Suppressor macrophage (primary cell): Measurements from ENCODE around the gene PTPRD.

Experiments
- DNase-seq, 4 experiments: peaks; one replicate each; pipeline ENCODE4 v3.0.0-alpha.2; 2020 to 2022

PTPRD gene

DNA sequence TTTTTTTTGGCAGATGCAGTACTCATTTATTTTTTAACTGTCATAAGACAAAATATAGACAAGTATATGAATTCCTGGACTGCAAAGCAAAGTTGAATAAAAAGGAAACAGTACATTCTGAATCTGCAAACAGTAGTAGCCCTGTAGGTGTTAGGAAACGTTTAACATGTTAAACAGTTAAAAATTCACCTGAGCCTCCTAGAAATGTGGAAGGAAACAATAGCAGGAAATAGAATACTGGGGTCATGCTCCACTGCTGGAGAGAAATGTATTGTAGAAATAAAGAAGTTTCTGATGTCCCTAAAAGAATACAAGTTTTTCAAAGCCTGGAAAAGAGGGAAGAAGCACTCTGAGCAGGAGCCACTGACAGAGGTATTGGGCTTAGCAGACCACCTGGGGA is 866.0 kb downstream of the PTPRD start:
- DNase-seq, result no peak

DNA sequence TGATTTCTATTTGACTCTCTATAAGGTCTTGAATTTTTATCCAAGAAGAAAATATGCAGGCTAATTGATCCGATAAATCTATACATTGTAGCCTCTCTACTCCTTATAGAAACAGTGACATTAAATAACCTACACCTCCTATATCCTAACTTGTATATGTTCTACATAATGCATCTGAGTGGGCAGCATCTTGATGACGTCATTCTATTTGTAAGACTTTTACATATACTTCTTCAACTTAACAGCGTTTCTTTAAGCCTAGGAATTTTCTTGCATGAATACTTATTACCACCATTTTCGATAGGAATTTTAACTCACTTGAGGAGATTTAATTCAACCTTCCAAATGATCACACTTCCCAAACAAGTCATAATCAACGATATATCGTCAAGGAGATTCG is 869.0 kb downstream of the PTPRD start:
- no peak for DNase-seq

DNA sequence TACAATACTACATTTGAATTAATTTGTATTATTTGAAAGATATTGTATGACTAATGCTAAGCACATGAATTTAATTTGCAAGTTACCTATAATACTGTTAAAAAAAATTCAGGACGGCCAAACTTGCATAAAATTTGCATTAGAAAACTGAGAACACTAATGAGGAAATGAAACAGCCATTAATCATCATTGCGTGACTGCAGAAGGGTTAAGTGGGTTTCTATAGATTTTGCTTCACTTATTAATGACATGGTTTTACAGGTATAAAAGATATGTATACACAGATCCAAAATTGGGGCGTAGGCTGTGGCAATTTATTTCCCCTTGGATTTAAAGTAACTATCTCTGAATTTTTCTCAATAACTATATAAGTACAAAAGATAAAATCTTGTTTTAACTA is 882.6 kb downstream of the PTPRD start:
- no peak for DNase-seq

DNA sequence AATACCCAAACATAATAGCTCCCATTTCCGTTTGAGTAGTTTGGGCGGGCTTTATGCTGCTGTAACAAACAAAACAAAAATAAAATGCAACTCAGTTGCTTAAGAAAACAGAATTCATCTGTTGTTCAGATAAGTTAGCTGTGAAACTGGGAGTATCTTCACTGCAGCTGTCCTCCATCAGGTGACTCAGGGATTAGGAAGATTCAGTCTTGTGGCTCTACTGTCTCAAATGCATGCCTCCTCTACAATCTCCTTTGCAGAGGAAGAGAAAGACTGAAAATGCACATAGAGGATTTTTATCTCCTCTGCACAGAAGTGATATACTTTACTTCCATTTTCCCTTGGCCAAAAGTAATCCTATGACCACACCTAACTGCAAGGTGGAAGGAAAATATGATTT is 883.7 kb downstream of the PTPRD start:
- no peak for DNase-seq

DNA sequence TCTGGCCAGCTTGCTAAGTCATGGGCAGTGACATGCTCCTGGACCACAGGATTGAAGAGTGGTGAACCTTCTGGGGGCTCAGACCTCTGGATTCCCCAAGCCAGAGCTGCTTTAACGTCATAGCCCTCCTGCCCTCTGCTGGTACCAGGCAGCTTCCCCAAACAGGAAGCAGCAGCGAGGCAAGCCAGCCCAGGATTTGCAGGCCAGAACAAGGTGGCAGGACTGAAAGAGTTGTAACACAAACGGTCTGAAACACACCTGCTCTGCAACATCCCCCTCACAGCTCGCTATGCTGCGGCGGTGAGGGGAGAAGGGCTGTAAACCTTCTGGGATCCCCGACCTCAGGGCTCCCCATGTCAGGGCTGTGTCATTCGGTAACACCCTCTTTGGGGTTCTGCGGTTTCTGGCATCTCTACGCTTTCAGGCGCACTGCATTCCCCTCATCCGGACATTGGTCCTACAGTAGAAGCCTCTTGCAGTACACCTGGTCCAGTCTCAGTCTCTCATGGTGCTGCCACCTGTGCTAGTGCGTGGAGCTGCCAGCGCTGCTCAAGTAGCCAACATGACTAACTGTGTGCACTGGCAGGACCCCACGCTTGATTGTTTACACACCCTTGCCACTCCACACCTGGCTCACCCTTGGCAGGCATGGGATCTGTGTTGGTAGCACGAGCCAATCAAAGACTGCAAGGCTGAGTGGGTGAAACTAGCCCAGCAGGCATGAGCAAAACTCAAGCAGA is 893.3 kb downstream of the PTPRD start:
- no peak for DNase-seq

DNA sequence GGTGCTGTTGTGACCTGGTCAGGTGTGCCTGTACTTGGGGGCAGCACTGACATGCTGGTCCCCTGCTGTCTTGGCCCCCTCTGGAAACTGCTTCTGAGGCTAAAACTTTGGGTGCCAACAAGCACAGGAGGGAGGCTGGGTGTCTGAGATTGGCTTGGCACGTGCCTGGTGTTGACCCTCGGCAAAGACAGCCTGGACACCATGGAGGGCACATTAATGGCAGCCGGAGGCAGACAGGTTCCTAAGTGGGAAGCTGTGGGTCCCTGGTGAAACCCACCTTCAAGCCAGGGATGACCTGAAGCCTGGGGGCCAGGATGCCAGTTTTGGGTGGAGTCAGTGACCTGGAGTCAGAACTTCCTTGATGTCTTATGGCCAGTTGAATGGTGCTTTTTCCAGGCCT is 894.1 kb downstream of the PTPRD start:
- no peak for DNase-seq

DNA sequence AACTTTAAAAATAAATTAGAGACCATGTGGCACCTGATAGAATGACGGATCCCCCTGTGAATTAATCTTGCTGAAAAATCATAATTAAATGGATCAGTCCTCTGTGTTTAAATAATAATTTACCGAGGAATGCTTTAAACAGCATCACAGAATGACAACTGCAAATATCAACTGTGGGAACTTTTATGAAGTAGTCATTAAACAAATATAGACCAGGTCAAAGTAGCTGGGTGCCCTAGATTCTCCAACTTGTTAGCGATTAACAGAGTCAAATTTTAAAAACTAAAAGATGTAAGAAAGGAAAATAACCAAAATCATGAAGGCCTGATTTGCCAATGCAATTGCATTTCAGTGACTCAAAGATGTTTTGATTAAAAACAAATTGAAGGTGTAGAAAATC is 933.4 kb downstream of the PTPRD start:
- no peak for DNase-seq

DNA sequence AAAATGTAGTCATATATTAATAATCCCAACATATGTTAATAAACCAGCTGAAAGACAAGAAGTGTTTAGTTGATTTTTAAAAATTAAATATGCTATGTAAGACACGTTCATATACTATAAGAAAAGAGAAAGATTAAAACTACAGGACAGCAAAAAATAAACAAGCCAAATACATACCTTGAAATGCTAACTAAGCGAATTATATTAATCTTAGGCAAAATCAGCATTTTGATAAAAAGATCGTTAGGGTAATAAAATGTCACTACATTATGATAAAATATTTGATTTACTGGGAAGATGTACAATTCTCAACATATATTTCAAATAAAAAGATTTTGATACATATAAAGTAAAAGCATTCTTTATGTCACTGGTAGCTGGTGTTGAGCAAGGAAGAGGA is 938.3 kb downstream of the PTPRD start:
- DNase-seq, result no peak

DNA sequence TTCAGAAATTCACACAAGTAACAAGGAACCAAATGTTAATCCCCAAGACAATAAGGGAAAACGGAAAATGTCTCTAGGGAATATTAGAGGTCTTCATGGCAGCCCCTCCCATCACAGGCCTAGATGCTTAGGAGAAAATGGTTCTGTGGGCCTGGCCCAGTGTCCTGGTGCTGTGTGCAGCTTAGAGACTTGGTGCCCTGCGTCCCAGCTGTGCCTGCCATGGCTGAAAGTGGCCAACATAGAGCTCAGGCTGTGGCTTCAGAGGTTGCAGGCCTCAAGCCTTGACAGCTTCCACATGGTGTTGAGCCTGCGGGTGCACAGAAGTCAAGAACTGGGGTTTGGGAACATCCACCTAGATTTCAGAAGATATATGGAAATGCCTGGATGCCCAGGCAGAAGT is 942.3 kb downstream of the PTPRD start:
- DNase-seq, result no peak

DNA sequence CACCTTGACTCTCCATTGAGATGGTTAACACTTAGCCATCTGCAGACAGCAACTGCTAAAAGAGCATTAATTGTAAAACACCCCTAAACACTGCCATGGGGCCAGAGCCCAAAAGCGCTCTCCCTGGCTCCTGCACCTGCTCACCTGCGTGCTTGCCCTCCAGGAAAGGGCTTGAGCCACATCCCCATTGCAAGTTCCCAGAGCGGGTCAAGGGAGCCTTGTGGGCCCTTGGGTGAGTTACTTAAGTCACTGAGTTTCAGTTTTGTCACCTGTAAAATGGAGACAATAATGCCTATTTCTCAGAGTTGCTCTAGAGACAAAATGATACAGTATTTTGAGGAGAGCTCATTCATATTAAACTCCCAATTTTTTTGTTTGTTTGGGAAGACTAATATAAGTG is 967.8 kb downstream of the PTPRD start:
- DNase-seq, result no peak

DNA sequence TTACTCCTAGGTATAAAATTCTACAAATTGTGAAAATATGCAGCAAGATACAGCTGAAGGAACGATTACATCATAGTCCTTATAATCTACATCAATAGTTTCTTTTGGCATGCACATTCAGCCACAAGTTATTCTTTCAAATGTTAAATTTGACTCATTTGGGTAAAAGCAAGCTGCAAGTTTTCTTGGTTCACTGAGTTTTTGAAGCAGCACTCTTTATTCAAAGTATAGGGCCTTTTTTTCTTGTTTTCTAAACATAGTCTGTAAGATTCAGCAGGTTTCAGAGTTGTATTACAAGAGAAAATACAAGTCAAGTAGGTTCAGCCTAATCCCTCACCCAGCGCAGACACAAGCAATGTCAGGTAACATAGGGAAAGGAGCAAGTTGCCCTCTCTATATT is 981.5 kb downstream of the PTPRD start:
- no peak for DNase-seq

DNA sequence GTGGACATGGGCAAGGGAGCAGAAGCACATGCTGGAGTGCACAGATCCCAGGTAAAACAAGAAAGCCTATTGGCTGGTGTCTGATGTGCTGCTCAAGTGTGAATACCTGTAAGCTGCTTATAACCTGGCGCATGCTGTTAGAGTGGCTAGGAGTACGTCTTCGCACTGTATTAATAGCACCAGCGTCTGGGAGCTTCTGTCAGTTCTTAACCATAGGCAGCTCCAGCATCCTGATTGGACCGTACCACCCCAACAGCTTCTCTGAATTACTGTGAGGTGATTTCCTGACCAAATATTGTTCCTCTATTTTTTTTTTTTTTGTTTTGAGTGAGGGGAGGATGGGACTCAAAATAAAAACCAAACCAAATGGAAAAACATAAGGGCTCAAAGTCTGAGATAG is 987.6 kb downstream of the PTPRD start:
- no peak for DNase-seq

DNA sequence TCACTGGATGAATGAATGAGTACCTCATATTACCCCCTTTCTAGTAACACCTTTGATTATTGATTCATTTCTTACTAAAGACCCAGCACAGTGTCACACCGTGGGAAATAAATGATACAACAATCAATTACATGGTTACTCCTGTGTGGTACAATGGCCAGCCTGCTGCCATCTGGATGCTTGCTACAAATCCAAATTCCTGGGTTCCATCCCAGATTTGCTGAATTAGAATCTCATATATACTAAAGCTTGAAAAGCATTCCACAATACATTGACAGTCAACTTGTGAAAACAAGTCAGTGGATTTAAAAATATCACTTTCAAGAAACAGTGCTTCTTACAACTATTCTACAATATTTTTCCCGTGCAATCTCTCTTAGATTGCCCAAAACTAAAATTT is 989.3 kb downstream of the PTPRD start:
- DNase-seq, result no peak

DNA sequence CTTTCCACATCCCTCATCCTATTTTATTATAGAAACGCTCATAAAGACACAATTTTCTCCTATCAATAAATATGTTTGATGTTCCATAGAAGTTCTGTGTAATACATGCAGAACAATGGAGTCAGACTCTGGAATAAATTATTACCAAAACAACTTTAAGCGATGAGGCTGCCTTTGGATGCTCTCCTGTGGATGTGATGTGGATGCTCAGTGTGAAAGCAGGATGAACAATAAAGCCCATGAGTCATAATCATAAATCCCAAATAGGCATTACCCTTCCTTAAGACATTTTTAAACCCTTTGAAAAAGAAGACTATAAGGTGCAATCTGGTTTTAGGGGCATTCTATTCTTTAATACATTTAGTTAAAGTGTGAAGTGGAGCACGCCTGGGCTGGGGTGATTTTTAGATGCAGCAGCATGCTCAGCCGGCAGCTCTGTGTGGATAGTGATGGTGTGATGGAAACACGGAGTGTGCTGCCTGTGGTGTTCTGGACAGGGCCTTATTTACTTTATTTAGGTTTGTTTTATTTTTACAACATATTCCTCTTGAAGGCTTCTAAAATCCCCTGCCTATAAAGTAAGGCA is 991.4 kb downstream of the PTPRD start:
- no peak for DNase-seq

DNA sequence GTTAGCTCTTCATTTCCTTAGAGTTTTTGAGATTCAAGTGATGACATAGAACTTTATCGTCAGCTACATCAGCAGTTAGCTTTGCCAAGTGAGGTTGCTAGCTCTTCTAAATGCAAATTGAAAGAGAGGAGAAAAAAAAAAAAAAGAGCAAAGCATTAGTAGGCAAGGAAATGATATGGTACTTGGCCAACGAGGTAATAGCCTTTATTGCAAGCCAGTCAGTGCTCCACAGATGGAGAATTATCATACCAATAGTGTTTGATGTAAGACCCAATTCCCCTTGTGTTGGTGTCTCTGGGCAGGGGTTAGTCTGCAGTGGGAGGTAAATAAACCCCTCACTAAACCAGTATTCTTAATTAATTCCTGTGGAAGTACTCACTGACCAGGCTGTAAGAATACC is 992.1 kb downstream of the PTPRD start:
- DNase-seq, result no peak

DNA sequence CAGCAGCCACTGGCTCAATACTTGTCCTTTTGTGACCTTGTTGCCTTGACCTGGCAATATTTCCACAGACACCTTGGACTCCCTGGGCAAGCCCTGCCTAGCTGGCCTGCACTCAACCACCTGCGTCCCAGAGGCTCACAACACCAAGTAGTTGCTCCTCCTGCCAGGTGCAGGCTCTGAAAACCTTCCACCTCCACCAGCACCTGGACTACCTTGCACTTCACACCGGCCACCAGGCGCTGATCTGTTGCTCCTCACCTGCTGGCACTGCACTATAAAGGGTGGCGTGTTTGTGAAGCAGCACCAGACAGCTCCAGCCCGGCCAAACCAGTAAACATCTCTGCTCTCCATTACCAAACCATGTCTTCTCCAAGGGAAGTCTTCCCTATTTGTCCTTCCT is 997.7 kb downstream of the PTPRD start:
- no peak for DNase-seq

DNA sequence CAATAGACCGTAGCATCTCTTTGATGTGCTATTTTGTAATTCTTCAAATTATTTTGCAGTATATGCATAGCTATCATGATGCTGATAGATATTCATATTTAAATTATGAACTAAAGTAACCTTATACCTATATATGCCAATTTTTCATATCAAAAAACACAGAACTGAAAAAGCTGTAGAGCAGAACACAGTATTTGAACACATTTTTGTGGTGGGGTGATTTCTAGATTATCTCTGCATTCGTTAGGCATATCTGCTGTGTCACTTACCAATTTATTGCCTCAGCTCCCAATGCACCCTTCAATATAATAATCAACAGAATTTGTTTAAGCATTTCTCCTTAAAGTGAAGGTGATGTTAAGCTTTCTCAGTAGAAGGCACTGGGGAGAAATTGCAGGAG is 998.2 kb downstream of the PTPRD start:
- DNase-seq, result no peak

DNA sequence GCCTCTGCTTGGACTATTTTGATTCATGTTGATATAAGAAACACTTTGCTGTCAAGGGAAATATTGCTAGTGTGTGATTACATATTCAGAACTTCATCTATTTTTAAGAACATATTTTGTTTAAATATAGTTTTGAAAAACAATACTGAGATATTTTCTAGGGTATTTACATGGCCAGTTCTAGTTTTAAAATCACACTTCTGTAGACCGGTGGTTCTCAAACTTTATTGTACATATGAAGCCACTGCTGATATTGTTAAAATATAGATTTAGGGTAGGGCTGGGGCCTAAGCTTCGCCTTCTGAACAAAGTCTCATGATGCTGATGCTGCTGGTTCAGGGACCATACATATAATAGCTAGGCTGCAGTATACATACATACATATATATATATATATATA is 1000.0 kb downstream of the PTPRD start:
- no peak for DNase-seq

DNA sequence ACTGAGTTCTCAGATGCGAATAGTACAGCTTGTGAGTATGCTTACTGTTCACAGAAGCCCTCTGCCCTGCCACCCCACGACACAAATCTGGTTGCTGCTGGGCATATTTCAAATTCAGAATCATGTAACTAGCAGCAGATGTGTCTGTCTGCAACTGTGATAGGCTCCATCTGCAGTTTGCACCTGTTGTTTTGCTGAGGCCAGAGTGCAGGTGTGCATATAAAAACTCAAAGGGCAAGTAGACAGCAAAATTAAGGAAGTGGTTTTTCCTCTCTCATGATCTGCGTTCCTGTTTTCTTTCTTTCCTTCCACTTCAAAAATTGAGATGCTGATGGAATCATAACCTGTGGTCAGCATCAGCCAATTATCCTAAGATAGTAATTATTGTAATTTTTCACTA is 1000.5 kb downstream of the PTPRD start:
- DNase-seq, result no peak

DNA sequence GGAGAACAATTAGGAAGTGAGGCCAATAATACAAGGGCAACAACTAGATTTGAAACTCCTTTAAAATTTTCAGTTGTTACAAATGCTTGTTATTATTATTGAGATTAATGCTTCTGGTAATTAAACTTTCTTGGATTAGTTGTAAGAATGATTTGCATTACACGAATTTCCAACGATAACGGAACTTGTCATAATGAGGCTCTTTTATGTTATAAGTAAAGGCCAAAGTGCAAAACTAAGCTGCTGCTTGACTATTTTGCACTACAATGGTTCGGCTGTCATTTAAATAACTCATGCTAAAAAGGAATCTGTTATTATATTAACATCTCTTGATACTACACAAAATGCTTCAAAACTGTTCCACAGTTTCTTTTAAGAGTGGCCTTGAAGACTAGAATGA is 1007.1 kb downstream of the PTPRD start:
- DNase-seq, result no peak

DNA sequence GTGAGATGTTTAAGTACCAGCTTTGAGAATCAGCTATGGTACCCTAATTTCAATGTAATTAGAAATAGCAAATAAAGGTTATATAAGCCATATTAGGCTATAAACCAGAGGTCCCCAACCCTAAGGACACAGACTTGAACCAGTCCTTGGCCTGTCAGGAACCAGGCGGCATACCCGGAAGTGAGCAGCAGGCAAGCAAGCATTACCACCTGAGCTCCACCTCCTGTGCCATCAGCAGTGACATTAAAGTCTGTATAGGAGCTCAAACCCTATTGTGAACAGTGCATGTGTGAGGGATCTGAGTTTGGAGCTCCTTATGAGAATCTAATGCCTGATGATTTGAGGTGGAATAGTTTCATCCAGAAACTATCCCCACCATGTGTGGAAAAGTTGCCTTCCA is 1009.5 kb downstream of the PTPRD start:
- no peak for DNase-seq

DNA sequence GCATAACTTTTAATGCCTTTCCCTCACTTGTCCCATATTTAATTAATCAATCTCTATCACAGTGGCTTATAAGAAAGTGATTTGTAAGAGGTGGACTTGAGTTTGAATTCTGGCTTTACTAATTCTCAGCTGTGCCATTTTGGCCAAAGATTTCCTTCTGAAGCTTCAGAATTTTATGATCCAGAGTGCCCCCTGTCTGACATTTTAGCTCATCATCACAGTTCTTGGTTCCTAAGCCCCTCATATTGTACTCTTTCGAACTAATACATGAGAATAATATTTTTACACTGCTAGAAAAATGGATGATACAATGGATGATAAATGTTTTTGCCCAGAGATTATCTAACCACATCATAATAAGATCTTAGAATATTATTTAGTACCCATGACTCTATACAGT is 1014.1 kb downstream of the PTPRD start:
- DNase-seq, result no peak

DNA sequence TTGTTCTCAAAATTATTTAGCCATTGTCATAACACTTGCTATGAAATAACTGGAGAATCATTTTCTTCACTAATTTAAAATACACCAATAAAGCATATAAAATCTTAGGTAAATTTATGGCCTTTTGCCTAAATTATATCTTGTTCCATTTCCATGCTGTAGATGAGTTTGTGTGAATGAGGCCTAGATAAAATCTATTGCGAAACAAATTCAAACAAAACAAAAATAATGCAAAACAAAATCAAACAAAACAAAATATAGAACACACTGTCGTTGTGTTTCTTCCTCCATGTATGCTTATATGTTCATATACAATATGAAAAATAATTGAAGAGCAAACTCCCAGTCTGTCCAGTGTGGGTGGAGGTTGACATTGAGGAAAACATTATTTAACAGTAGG is 1020.7 kb downstream of the PTPRD start:
- no peak for DNase-seq

DNA sequence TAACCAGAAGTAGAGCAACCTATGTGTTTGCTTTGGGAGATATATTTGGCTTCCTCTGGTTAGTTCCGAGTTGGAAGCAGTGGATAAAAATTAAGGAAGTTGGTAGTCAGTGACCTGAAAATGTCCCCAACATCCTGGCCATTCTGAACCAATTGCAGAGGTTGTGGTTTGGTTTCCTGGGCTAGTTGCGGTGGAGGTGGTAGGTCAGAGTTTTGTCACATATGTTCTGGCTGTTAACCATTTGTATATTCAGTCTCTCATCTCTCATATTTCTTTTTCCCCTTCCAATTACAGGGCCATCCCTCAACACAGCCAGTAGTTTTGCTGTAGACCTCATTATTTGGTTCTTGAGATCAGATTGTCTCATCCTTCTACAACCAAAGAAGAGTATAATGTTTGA is 1026.9 kb downstream of the PTPRD start:
- DNase-seq, result no peak

DNA sequence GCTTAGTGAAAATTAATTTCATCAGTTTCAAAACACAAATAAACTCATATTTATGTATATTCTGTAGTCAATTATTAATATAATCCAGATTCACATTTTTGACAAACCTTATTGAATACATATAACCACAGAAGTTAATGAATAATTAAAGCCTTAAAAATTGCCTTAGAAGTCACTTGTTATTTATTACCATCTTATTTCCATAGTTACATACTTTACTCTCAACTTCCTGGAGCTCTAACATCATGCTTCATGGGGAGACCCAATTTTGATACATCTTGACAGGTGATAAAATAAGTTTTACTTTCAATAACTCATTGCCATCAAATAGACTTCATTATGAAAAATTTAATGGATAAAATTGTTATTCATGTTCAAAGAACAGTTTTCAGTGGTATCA is 1038.7 kb downstream of the PTPRD start:
- no peak for DNase-seq
